ENCODE results near the gene C5orf52. TPM values are rescaled to one million over a fixed set of nuclear protein-coding genes. Genes with fewer than 3 reads are reported as not detected.
"Not testable (repeated sequence)": the region's sequence is repeated elsewhere in the genome, so short reads cannot be mapped to it uniquely, and the experiment has no call there.

Gene C5orf52
- total RNA-seq, 1 donor from 2014 or later: not detected

GRCh38 chr5:157671592-157672330 lies 428 bp downstream of the C5orf52 start:
- DNase-seq (ENCODE audit: missing footprints): no peak
- no peak for ATAC-seq
- intact Hi-C loops (cut with DNase I): no loop called here

GRCh38 chr5:157672976-157673375 lies 1.6 kb downstream of the C5orf52 start:
- no peak for DNase-seq (ENCODE audit: missing footprints)
- intact Hi-C loops (cut with DNase I): no loop called here
- ATAC-seq: no peak

GRCh38 chr5:157674351-157674750 lies 3.0 kb downstream of the C5orf52 start:
- ATAC-seq; intact Hi-C loops (cut with DNase I); DNase-seq (ENCODE audit: missing footprints): not testable (repeated sequence)

GRCh38 chr5:157677931-157678330 lies 6.6 kb downstream of the C5orf52 start:
- intact Hi-C loops (cut with DNase I): no loop called here
- DNase-seq (ENCODE audit: missing footprints) (no peak), ATAC-seq (no peak)

GRCh38 chr5:157679801-157680200 lies 8.5 kb downstream of the C5orf52 start:
- ATAC-seq (no peak), DNase-seq (ENCODE audit: missing footprints) (no peak)
- intact Hi-C loops (cut with DNase I): no loop called here

GRCh38 chr5:157680239-157680638 lies 8.9 kb downstream of the C5orf52 start:
- intact Hi-C loops (cut with DNase I): no loop called here
- ATAC-seq (no peak), DNase-seq (ENCODE audit: missing footprints) (no peak)

GRCh38 chr5:157681048-157681447 lies 9.7 kb downstream of the C5orf52 start:
- ATAC-seq: no peak
- intact Hi-C loops (cut with DNase I): no loop called here
- DNase-seq (ENCODE audit: missing footprints): no peak

- DNase-seq (ENCODE audit: missing footprints): no peak
- no peak for ATAC-seq
- intact Hi-C loops (cut with DNase I): no loop called here
Observed at GRCh38 chr5:157682257-157682656, 10.9 kb downstream of the C5orf52 start.

- ATAC-seq: peak; percentile 80
- intact Hi-C loops (cut with DNase I); DNase-seq (ENCODE audit: missing footprints): not testable (repeated sequence)
Observed at GRCh38 chr5:157686276-157687197, 15.2 kb downstream of the C5orf52 start.

- DNase-seq (ENCODE audit: missing footprints): no peak
- intact Hi-C loops (cut with DNase I): no loop called here
- ATAC-seq: no peak
Observed at GRCh38 chr5:157687198-157687554, 15.8 kb downstream of the C5orf52 start.

- intact Hi-C loops (cut with DNase I): no loop called here
- no peak for ATAC-seq
- DNase-seq (ENCODE audit: missing footprints): no peak
Observed at GRCh38 chr5:157689942-157690689, 18.8 kb downstream of the C5orf52 start.

- ATAC-seq (no peak), DNase-seq (ENCODE audit: missing footprints) (no peak)
- intact Hi-C loops (cut with DNase I): no loop called here
Observed at GRCh38 chr5:157690690-157691433, 19.5 kb downstream of the C5orf52 start.

- ATAC-seq; intact Hi-C loops (cut with DNase I); DNase-seq (ENCODE audit: missing footprints): not testable (repeated sequence)
Observed at GRCh38 chr5:157693816-157694215, 22.5 kb downstream of the C5orf52 start.

GRCh38 chr5:157696154-157696553 lies 24.8 kb downstream of the C5orf52 start:
- ATAC-seq; intact Hi-C loops (cut with DNase I); DNase-seq (ENCODE audit: missing footprints): not testable (repeated sequence)

- DNase-seq (ENCODE audit: missing footprints); intact Hi-C loops (cut with DNase I); ATAC-seq: not testable (repeated sequence)
Observed at GRCh38 chr5:157698674-157699073, 27.3 kb downstream of the C5orf52 start.

- intact Hi-C loops (cut with DNase I): no loop called here
Observed at GRCh38 chr5:157703736-157704135, 32.4 kb downstream of the C5orf52 start.

GRCh38 chr5:157708866-157709265 lies 37.5 kb downstream of the C5orf52 start:
- ATAC-seq: no peak
- intact Hi-C loops (cut with DNase I): no loop called here
- no peak for DNase-seq (ENCODE audit: missing footprints)

More at GRCh38 chr5:157703736-157704135, 32.4 kb downstream of the C5orf52 start:
- DNase-seq (ENCODE audit: missing footprints) (no peak), ATAC-seq (no peak)

GRCh38 chr5:157709346-157709745 lies 38.0 kb downstream of the C5orf52 start:
- ATAC-seq: no peak
- no peak for DNase-seq (ENCODE audit: missing footprints)
- intact Hi-C loops (cut with DNase I): no loop called here
